Ammon's horn (tissue), 1 donor: Measurements from ENCODE around the gene IL1RAP.
A peak's percentile ranks its signal among the peaks of the same experiment; 100 is the strongest.

Experiments
- DNase-seq: peaks from one replicate; pipeline ENCODE4 v3.0.0-alpha.2; 2016; ENCODE audit warnings: low spot score

IL1RAP gene

DNA sequence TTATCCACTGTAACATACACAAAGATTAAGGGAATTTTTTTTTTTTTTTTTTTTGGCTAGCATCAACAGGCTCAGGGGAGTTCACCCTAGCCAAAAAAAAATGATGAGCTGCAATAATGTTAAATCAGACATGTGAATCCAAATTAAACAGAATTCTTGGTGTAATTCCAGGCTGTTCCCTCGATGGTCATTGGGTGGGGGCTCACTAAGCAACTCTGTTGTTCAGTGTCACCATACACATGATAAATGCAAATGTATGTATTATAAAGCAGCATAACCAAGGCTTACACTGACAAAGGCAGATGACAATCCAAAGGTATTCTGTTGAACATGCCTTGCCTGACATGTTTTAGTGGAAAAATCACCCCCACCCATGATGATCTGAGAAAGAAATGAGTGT, 29.0 kb downstream of the IL1RAP start:
- DNase-seq = no peak

DNA sequence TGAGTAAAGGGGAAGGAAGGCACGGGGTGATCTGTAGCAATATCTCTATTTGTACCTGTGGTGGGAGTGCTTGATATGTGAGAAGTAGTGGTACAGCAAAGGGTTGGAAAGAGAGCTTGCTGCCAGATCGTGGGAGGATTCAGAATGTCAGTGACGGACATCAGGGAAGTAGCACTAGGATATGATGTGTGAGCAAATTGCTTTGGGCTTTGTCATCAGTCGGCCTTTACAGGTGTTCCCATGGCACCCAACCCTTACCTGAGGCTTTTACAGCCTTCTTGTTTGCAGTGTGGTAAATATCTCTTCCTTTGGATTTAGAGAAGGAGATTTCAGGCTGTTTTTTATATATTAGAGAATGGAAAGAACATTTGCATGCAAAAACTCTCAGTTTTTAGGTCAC, 29.8 kb downstream of the IL1RAP start:
- DNase-seq = no peak

DNA sequence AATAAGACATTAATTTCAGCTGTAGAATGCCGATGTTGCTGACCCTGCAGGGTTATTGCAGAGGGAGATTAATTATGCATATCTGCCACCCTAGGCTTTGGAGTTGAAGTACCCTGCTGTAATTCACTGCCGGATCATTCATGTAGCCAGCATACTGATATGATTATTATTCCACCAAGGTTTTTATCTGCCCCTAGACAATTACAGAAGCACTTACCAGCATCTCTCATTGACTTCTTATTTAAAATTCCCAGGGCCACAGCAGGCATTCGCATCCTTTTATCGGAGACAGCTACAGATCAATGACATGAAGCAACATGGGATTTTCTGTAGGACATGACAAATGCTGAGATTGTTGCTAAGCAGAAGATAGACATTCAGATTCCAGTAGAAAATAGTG, 31.3 kb downstream of the IL1RAP start:
- DNase-seq = no peak

DNA sequence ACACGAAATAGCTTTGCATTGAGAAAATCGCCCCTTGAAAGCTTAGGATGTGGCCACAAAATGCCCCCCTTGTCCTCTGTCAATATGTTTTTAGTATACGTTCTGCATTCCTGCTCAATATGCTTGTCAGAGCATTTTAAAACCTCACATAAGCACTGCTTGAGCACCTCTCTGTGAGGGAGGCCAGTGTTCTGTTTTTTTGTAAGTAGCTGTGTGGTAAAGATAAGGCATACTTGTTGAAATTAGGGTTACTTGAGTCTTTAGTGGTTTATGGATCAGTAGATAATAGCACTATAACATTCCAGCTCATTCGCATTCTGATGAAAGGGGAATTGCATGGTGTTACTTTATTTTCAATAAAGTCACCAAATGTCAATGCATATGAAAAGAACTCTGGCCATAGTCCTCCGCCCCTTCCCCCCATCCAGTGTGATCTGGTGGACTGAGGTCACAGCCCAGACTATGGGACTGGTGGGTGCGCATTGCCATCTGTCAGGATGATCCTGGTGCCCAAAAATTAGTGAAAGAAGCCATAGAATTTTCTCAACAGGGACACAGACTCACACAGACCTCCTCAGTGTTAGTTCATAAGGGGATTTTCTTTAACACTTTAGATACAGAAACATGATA, 33.1 kb downstream of the IL1RAP start:
- DNase-seq = no peak

DNA sequence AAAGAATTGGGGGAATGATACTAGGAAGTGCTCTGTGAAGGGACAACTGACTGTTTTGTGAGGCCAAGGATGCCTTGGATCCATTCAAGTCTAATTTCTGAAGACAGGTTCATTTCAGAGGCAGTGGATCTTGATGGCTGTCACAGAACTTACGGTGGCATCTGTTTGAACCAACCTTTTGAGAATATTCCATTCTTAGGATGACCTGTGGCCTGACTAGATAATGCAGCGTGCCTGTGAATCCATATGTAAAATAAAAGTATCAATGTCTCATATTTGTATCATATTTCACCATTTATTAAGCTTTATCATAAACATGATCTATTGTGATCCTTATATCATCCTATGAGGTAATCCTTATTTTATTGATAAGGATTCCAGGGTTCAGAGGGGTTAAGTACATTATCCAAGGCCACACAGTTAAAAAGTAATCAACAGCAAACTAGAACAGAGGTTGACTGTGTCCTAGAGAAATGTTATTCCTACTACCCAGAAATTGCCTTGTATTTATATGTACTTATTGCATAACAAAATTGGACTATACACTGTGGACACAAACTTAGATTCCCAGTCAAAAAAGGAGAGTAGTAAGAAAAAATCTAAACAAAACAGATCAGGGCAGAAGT, 34.3 kb downstream of the IL1RAP start:
- DNase-seq = no peak

DNA sequence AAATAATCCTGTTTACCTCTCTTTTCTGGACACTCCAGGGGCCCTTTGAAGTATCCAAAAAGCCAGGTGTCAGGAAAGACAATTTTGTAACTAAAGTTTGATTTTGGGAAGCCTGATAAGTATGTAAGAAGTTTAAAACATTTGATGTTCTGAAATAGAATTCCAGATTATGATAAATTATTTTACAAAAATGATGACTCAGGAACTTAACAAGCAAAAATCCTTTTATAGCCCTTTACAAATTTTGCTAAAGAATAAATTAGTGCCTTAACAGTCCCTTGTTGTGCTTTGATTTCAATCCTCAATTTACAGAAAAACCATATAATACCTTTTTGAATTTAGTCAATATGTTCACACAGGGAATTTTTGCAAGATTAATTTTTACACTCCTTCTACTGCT, 38.1 kb downstream of the IL1RAP start:
- no peak for DNase-seq

DNA sequence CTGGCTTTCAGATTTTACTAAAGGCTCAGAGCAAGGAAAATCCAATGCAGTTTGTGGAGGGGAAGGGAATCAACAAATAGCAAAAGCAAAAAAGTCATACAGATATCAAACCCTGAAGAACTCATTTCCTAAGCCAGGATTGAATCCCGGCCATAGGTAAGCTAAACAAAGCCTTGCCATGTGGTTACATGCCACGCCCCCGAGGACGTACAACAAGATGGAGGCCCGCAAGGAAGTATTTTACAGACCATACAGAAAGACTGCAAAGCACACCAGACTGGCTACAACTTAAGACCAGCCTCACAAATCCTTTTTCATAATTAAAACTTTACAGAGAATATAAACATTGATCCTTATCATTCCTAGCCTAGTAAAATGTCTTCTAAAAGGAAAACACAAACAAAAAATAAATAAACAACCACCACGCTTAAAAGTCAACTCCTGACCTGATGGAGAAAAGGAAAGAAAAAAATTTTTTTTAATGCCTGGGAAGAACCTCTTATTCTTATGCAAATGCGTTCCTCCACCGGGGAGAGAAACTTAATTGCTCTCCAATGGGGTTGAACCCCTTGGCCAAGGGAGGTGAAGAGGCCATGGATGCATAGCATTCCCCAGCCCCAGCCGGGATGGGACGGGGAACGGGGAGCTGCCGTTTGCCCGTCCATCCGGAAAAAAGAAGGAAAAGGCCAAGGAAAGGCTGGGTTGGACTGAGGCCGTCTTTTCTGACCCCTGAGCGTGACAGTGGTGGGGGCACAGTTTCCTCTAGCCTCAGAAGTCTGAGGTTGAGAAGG, 39.3 kb downstream of the IL1RAP start:
- no peak for DNase-seq

DNA sequence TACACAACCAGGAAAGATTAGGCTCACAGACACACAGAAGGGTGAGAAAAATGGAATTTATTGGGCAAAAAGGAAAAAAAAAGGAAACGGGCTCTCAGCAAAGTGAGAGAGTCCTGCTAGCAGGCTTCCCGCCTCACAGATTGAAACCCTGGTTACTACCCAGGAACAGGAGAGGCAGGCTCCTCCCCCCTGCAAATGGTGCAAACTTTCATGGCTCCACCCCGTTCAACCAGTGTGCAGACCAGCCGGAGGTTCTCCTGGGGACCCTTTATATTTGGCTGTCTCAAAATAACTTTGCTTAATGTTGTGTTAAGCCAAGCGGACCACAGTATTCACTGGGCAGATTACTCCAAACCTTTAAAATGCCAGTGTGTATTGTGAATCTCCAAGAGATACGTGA, 40.3 kb downstream of the IL1RAP start:
- no peak for DNase-seq

DNA sequence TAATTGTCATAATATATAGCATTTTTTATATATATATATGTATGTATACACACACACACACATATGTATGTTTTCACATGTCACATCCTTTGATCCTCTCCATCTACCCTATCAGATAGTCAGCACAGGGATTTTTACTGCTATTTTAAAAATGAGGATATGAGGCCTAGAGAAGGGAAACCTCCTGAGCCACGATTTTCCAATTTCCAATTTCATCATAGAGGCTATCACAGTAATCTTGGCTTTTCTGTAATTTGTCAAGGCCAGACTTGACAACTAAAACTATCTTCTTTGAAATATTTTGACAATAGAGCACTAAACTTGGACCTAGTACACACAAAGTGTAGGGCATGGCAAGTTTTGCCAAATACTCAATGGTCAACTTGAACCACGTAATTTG, 42.5 kb downstream of the IL1RAP start:
- DNase-seq = no peak

DNA sequence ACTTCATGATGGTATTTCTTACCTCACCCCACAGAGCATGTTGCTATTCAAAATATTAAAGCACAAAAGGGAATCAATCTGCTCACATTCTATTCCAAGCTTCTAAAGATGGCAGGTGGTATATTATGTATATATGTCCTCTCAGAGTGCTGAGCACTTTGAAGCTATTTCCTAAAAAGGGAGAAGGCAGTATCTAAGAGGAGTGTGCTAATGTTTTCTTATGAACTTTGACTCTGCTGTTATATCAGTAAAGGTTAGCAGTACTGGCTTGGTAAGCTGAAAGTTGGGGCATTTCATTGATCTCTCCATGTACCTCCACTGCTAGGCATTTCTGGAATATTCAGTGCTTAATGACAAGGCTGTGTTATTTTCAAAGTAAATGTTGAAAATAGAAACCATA, 43.4 kb downstream of the IL1RAP start:
- DNase-seq = no peak

DNA sequence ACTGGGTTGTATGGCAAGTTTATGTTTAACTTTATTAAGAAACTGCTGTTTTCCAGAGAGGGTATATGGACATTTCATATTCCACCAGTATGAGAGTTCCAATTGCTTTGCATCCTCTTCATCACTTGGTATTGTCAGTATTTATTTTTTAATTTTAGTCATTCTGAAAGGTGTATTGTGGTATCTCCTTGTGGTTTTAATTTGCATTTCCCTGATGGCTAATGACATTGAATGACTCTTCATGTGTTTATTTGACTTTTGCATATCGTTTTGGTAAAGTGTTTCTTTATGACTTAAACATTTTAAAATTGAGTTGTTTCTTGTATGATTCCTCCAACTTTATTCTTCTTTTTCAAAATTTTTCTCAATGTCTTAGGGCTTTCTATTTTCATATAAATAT, 44.4 kb downstream of the IL1RAP start:
- DNase-seq = no peak

DNA sequence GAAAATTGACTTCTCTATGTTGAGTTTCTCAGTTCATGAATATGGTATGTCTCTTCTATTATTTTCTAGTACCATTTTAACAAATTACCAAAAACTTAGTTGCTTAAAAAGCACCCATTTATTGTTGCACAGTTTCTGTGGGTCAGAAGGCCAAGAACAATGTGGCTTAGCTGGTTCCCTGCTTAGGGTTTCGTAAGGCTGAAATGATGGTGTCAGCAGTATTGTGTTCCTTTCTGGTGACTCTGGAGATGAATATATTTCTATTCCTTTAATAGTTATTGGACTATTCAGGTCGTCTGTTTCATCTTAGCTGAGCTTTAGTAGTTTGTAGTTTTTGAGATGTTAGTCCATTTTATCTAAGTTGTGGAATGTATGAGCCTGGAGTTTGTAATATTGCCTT, 44.9 kb downstream of the IL1RAP start:
- no peak for DNase-seq

DNA sequence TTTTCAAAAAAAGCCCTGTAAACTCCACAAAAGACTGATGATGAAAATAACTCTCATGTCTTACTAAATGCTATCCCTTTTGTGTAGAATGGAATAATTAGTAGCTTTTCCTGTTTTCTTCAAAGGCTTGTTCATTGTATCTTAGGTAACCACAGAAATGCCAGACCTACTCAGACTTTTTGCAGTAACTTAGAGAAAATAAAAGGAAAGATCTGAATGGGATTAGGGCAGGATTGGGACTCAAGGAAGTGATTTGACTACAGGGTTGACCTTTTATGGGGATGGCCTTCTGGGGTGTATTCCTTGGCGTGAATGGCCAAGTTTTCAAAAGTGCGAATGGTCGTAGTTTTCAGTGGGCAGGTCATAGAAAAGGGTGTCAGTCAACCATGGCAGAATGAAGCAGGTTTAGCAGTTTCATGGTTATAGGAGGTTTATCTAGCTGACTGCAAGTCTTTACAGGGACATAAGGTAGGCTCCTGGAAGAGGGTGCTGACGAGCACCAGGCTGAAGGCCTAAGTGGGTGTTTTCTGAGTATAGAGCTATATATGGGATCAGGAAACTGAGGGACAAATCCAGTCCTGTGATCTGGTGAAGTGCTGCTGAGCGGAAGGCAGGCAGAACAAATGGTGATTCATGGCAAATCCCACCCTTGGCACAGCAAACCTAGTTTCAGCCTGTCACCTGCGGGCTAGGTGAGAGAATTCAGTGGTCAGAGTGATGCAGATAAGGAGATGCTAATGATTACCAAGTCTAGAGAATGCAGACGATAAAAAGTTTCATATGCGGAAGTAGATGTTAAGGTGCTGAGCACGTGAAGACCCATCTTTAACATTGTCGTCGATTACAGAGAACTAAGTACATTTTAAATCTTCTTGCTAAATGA, 46.4 kb downstream of the IL1RAP start:
- DNase-seq = no peak

DNA sequence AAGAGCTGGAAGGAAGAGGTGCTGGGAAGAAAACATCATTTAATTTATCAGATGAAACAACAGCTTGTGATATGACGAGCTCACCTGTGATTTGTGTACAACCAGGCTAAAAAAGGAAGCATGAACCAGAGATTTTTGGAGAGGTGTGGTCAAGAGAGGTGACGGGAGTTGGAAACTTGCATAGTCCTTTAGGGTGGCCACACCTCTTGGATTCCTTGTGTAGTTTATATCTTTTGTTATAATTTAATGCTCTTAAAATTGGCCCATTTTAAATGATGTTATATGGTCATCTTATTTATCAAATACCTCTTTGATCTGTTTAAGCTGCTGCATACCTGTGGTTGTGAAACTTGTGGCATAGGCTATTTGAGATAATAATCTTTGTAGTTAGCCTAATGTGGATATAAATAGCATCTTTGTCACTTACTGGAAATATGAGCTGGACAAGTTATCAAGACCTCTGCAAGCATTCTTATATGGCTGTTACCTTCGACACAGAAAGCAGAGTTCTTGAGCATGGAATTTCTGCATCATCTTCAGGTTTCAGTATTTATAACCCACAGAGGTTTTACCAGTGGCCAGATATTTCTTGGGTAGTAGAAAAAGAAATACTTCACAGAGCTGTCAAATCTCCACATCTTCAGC, 49.1 kb downstream of the IL1RAP start:
- no peak for DNase-seq

DNA sequence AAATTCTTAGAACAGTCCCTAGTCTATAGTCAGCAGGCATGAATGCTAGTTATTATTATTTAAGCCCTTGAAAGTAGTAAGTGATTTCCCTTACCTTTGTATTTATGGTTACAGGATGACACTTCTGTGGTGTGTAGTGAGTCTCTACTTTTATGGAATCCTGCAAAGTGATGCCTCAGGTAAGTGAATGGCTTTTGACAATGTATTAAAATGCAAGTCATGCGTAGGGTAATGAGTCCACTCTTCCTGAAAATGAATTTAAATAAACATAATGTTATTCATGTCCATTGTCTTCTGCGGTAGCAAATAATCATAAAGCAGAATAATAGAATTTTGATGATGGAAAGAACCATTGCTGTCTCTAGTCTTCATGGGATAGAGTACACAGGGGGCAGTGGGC, 50.3 kb downstream of the IL1RAP start:
- DNase-seq = no peak

DNA sequence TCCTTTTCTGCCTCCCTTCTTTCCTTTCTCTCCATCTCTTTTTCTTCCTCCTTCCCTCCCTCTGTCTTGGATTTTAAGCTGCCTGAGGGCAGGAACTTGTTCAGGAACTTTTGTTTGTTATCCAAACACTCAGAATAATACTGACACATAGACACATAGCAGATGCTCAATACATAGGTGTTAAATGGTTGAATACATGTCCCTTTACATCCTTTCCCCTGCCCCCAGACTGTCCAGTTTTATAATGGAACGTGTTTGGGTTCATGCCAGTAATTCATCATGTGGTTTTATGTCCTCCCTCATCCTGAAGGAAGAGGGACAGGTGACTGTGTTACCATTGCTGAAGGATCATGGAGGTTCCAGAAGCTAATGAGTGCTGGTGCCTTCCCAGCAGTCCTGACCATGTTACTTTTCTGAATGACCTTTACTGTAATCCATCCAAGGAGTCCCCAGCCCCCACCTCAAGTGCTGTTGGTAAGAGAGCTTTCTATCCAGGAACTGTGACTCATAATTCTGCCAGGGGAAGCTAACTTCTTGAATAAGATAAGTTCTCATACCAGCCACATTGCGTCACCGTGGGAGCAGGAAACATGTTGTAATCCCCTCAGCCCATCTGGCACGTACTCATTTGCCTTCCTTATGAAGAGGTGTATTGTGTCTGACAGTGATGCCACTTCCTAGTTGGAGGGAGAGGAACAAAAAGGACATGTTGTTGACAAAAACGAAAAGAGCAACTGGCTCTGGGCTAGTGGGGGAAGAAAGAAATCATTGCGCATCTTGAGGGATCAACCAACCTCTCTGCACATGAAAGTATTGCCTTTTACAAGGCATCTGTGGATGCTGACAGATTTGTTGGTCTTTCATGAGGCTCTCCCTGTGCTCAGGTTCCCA, 52.4 kb downstream of the IL1RAP start:
- peak; percentile 91 for DNase-seq

DNA sequence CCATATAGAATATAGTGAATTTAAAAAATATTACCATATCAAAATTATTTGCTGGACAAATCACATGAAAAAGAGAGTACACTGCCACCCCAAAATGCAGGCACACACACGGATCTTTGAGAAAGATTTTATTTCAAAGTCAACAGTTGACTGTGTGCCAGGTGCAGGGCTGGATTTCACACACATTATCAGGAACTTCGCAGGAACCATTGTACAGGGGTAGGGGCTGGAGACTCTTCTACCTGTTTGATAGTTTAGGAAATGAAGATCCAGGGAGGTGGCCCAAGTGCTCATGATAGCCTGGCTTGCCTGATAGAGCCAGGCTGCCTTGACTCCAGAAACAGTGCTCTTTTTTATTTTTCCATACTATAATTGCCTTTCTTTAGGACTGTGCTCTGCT, 54.2 kb downstream of the IL1RAP start:
- no peak for DNase-seq

DNA sequence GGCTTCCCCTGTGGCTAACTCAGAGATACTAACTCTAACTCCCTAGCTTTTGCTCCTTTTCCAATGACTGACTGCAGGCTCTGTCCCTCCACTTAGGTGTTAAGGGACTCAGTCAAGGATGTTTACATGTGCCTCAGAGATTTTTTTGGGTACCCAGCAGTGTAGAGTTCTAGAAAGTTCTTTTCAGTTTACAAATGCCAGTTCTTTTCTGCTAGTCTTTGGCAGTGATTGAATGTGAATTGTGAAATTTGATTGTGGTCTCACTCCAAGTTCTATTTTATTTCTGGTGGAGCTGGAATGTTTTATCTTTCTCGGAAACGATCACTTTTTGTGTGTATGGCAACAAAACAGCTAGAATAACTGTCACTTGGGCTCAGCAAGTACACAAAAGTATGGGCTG, 60.6 kb downstream of the IL1RAP start:
- DNase-seq = no peak

DNA sequence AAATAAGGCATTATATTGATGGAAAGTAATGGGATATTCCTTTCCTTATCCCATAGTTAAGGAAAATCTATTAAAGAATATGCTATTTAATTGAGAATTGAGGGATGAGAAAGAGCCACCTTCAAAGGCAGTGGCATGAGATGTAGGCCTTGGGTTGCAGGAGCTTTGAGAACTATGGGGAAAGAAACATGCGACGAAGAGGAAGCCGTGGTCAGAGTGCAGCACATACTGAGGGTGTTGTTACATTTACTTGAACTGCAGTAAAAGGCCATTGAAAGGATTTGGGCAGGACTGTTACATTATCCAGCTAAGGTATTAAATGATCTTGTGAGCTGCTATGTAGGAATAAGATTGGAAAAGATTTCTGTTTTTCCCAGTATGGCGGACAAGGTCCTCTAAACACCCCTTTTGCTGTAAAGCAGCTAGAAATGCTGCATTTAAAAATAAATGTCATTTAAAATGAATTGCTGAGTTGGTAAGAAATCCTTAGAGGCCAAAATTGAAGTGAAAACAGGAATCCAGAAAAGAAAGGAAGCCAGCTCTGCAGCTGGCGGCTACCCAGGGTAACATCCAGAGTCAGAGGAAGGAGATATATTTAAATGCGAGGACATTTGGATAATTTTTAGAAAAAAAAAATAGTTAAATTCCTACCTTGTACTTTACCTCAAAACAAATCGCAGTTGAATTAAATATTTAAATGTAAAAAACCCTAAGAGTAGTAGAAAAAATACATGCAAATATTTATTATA, 61.7 kb downstream of the IL1RAP start:
- peak; percentile 43 for DNase-seq

DNA sequence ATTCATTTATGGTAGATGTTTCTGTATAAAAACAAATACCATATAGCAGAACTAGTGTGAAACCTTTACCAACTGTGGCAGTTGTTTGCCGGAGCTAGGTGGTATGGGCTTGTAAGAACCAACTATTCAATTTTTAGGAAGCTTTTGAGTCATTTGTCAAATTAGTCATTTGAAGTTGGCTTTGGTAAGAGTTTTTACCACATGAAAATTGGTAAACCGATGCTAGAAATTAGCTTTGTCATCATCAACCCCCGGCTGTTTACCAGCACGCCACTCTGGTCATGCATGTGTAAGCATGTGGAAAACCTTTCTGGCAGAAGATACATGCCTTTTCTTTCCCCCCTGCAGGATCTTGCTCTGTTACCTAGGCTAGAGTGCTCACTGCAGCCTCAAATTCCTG, 63.3 kb downstream of the IL1RAP start:
- no peak for DNase-seq
